OCI-LY7 (cell line): Measurements from ENCODE around the gene CERS6.

Source experiments
- EZH2phosphoT487 ChIP-seq: fragments of 200-600 bp; sonication (generic); IDR thresholded peaks from 2 replicates; pipeline ENCODE4 v1.6.1; 2018; ENCODE audit warnings: low read depth, borderline replicate concordance, mild to moderate bottlenecking, mixed run types, antibody characterized with exemption, low read length, moderate library complexity, mixed read lengths
- TF ChIP-seq, protein P1 (sequence below): fragments of 200-600 bp; sonication (generic); conservative IDR thresholded peaks from 2 replicates; pipeline ENCODE4 v1.5.1; 2014; ENCODE audit warnings: mild to moderate bottlenecking, antibody characterized with exemption, low read length, moderate library complexity, mixed read lengths

DNA sequence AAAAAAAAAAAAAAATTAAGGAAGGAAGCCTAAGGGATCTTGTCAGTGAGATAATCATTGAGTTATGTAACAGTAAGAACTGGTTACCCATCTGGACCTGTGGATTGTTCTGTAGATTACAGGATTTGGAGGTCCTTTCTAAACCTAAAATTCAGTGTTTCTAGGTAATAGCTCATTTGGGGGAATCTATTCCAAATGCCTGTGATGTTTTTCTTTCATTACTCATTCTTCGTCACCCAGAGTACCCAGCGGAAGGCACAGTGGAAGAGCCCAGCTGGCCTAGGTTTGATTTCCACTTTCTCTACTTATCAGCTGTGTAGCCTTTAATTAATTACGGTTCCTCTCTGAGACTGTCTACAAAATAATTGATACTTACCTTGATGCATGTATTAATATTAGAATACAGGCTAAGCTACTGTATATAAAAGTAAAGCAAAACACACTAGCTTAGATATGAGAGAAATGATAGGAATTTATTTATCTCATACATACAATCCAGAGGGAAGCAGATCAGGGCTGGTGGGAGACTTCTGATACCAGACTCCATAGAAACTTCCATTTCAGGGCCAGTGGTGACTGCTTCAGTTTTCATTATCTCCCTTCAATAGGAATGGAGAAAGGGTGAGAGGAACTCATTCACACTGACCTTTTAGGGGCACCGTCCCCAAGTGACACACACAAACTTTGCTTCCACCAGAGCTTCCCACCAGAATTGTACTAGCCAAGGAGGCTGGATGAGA, 230.6 kb downstream of the CERS6 start:
- TF ChIP-seq, protein P1, sequence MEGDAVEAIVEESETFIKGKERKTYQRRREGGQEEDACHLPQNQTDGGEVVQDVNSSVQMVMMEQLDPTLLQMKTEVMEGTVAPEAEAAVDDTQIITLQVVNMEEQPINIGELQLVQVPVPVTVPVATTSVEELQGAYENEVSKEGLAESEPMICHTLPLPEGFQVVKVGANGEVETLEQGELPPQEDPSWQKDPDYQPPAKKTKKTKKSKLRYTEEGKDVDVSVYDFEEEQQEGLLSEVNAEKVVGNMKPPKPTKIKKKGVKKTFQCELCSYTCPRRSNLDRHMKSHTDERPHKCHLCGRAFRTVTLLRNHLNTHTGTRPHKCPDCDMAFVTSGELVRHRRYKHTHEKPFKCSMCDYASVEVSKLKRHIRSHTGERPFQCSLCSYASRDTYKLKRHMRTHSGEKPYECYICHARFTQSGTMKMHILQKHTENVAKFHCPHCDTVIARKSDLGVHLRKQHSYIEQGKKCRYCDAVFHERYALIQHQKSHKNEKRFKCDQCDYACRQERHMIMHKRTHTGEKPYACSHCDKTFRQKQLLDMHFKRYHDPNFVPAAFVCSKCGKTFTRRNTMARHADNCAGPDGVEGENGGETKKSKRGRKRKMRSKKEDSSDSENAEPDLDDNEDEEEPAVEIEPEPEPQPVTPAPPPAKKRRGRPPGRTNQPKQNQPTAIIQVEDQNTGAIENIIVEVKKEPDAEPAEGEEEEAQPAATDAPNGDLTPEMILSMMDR: no peak
- no peak for TF ChIP-seq EZH2phosphoT487
